Transverse colon (tissue), 3 donors: ENCODE measurements around the gene PLCB1.
"Not testable (repeated sequence)": the region's sequence is repeated elsewhere in the genome, so short reads cannot be mapped to it uniquely, and the experiment has no call there.

ENCODE experiments used
- POLR2A ChIP-seq: fragments of 450-650 bp; IDR thresholded peaks from one replicate; pipeline ENCODE4 v1.6.1; 2016; ENCODE audit warnings: antibody characterized with exemption, mild to moderate bottlenecking, moderate library complexity
- TF ChIP-seq, protein P1 (sequence below), 5 experiments: fragments of 200-600 bp in 3 of 5; fragments of 450-650 bp in 2 of 5; sonication (generic) in 3 of 5; IDR thresholded peaks; 1 replicate in 2 of 5; 2 replicates in 3 of 5; pipeline ENCODE4 v1.5.1; 2016 to 2017; ENCODE audit warnings: antibody characterized with exemption in 5 of 5, inconsistent platforms in 3 of 5, mild to moderate bottlenecking in 2 of 5, moderate library complexity in 1 of 5

DNA sequence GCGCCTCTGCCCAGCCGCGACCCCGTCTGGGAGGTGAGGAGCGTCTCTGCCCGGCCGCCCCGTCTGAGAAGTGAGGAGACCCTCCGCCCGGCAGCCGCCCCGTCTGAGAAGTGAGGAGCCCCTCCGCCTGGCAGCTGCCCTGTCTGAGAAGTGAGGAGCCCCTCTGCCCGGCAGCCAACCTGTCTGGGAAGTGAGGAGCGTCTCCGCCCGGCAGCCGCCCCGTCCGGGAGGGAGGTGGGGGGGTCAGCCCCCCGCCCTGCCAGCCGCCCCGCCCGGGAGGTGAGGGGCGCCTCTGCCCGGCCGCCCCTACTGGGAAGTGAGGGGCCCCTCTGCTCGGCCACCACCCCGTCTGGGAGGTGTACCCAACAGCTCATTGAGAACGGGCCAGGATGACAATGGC is 512.4 kb downstream of the PLCB1 start:
- TF ChIP-seq, protein P1, sequence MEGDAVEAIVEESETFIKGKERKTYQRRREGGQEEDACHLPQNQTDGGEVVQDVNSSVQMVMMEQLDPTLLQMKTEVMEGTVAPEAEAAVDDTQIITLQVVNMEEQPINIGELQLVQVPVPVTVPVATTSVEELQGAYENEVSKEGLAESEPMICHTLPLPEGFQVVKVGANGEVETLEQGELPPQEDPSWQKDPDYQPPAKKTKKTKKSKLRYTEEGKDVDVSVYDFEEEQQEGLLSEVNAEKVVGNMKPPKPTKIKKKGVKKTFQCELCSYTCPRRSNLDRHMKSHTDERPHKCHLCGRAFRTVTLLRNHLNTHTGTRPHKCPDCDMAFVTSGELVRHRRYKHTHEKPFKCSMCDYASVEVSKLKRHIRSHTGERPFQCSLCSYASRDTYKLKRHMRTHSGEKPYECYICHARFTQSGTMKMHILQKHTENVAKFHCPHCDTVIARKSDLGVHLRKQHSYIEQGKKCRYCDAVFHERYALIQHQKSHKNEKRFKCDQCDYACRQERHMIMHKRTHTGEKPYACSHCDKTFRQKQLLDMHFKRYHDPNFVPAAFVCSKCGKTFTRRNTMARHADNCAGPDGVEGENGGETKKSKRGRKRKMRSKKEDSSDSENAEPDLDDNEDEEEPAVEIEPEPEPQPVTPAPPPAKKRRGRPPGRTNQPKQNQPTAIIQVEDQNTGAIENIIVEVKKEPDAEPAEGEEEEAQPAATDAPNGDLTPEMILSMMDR (IDR thresholded peaks at IDR 0.05), result not testable (repeated sequence)
- TF ChIP-seq POLR2A, result not testable (repeated sequence)
